GM18502 (cell line): Measurements from ENCODE around the gene TANGO2.

ENCODE experiments used
- ATAC-seq: cut with Tn5 transposase; IDR thresholded peaks from one replicate; pipeline ENCODE4 v1.9.1; 2021; ENCODE audit warnings: mild to moderate bottlenecking; ENCODE audit not compliant: unreplicated experiment, poor library complexity

The TANGO2 gene

GRCh38 chr22:20083157-20083890 lies 62.4 kb downstream of the TANGO2 start:
- no peak for ATAC-seq

GRCh38 chr22:20083891-20084546 lies 63.1 kb downstream of the TANGO2 start:
- ATAC-seq, result no peak

GRCh38 chr22:20084547-20085413 lies 63.9 kb downstream of the TANGO2 start:
- no peak for ATAC-seq

GRCh38 chr22:20085651-20086050 lies 64.7 kb downstream of the TANGO2 start:
- ATAC-seq, result no peak

GRCh38 chr22:20086101-20086599 lies 65.2 kb downstream of the TANGO2 start:
- ATAC-seq, result no peak

GRCh38 chr22:20086763-20087162 lies 65.9 kb downstream of the TANGO2 start:
- ATAC-seq, result no peak

GRCh38 chr22:20087319-20088262 lies 66.7 kb downstream of the TANGO2 start:
- no peak for ATAC-seq

- ATAC-seq, result no peak
These were observed 67.3 kb downstream of the TANGO2 start for GRCh38 chr22:20088263-20088648.

GRCh38 chr22:20089226-20089976 lies 68.5 kb downstream of the TANGO2 start:
- ATAC-seq, result no peak

DNA sequence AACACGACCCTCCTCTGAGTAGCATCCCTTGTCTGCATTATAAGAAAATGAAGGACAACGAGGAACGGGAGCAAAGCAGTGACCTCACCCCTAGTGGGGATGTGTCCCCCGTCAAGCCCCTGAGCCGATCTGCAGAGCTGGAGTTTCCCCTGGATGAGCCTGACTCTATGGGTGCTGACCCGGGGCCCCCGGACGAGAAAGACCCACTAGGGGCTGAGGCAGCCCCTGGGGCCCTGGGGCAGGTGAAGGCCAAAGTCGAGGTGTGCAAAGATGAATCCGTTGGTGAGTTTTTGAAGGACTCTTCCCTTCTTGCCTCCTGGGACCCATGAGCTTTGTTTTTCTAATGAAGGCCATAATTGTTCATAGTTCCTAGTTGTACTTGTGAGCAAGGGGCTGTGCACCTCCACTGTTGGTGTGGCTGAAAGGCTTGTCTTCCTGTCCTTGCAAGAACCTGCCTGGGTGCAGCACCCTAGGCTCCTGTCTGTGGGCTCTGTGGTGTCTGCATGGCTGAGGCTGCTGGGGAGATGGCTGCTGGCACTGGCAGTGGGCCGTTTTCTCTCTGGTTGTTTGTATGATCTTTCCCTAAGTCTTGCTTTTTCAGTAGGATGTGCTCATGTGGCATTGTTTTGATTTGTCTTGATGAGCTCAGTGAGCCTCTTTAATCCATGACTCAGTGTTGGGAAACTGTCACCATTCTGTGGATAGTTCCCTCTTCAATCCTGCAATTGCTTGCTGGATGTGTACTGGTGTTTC lies 69.2 kb downstream of the TANGO2 start:
- ATAC-seq, result no peak

DNA sequence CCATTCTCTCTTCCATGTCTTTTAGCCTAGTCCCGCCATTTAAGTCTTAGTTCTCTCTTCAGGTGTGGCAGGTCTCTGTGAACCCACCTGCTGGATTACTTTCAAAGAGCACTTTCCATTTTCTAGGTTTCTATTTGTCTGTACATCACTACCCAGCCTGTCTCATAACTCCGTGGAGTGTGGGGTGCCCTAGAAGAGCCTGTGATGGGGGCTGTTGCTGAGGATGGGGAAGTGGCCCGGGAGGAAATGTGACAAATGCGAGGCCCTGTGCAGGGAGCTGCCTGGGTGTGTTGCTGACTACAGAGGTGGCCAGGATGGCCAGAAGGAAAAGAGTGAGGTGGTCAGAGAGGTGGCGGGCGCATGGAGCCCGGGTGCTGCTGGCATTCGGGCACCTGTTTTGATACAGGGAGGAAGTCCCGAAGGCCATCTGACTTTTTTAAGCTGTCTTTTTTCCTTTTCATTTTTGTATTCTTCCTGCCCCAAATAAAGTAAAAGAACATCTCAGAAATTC lies 69.9 kb downstream of the TANGO2 start:
- no peak for ATAC-seq

DNA sequence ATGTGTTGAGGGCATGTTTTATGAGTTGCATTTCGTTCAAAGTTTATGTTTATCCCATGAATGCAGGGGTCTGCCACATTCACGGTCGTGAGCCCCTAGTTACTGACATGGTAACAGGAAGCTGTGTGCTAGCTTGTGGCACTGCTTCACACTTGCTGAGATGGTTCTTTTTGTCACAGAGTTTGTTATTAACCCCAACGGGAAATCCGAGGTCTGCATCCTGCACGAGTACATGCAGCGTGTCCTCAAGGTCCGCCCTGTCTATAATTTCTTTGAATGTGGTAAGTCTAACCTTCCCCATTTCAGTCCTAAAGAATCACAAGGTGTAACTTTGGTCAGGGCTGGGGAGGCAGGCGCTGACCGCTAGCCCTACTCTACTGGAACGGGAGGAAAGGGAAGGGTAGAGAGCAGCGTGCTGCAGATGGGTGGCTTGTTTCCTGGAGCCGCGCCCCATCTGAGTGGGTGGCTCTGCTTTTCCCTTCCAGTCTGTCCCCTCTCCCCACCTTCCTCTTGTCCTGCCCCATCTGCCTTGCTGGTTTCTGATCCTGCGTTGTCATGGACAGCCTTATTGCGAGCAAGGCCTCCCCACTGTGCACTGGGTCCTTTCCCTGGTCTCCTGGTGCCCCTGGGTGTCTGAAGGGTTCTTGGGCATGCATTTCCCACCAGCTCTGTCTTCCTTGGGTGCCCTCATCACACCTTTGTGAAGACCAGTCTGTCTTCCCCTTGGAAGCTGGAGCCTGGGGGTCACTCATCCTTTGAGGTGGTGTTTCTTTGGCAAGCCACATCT lies 71.0 kb downstream of the TANGO2 start:
- no peak for ATAC-seq

GRCh38 chr22:20092477-20092854 lies 71.6 kb downstream of the TANGO2 start:
- ATAC-seq, result no peak

DNA sequence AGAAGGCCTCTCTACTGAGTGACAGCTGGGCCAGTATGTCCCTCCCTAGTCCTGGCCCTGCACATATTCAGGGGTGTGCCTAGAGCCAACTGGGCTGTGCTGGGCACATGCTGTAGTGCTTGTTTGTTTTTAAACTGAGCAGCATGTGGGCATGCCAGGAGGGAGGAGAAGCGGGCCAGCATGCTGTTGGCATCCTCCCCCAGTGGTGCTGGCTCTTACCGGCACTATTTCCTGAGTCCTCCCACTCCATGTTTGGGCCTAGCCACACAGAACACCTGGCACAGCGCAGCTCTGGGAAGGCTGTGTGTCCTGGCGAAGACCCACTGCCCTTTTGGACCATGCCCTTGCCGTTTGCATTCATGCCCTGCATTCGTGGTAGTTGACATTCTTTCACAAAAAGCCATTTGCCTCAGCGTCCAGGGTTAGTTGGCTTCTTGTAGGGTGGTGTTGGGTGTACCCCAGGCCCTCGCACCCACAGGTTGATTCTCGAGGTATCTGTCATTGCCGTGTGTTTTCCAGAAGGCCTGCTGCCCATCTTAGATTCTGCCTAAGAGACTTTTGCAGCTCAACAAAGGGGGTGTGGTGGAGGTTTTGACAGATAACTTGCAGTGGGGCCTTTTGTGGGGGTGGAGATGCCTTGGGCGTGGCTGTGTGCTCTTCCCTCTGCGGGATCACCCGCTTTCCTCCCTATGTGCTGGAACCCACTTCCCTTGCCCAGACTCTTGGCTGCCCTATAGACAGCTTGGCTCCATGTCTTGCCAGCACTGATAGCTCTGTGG lies 72.7 kb downstream of the TANGO2 start:
- ATAC-seq, result no peak

- ATAC-seq, result no peak
These were observed 73.4 kb downstream of the TANGO2 start for GRCh38 chr22:20094197-20094807.

- ATAC-seq, result no peak
These were observed 74.6 kb downstream of the TANGO2 start for GRCh38 chr22:20095521-20095920.
